ENCODE results near the gene NUB1.

NUB1 gene

GRCh38 chr7:151409667-151410404 lies 68.2 kb downstream of the NUB1 start, which contains the start of gene WDR86:
TSS of gene WDR86 (minus strand) at chr7:151410038. CDS start at chr7:151409589, 449 bp downstream.
- Mint-ChIP-seq H3K36me3 (ENCODE audit: low read depth) (peaks cover 28% of the 10 kb centered on the region), H3K4me1 (peaks cover 55% of the 10 kb centered on the region), H3K4me3 (peak within 1 kb of the TSS; percentile 94), H3K9me3 (peaks cover 6% of the 10 kb centered on the region), H3K27ac (peak within 1 kb of the TSS; percentile 78), H3K27me3 (ENCODE audit: low read depth, poor library complexity) (peaks cover 36% of the 10 kb centered on the region)
- TF ChIP-seq, protein P1, sequence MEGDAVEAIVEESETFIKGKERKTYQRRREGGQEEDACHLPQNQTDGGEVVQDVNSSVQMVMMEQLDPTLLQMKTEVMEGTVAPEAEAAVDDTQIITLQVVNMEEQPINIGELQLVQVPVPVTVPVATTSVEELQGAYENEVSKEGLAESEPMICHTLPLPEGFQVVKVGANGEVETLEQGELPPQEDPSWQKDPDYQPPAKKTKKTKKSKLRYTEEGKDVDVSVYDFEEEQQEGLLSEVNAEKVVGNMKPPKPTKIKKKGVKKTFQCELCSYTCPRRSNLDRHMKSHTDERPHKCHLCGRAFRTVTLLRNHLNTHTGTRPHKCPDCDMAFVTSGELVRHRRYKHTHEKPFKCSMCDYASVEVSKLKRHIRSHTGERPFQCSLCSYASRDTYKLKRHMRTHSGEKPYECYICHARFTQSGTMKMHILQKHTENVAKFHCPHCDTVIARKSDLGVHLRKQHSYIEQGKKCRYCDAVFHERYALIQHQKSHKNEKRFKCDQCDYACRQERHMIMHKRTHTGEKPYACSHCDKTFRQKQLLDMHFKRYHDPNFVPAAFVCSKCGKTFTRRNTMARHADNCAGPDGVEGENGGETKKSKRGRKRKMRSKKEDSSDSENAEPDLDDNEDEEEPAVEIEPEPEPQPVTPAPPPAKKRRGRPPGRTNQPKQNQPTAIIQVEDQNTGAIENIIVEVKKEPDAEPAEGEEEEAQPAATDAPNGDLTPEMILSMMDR (IDR thresholded peaks at IDR 0.05) = no peak
- DNase-seq = peak; percentile 78

DNA sequence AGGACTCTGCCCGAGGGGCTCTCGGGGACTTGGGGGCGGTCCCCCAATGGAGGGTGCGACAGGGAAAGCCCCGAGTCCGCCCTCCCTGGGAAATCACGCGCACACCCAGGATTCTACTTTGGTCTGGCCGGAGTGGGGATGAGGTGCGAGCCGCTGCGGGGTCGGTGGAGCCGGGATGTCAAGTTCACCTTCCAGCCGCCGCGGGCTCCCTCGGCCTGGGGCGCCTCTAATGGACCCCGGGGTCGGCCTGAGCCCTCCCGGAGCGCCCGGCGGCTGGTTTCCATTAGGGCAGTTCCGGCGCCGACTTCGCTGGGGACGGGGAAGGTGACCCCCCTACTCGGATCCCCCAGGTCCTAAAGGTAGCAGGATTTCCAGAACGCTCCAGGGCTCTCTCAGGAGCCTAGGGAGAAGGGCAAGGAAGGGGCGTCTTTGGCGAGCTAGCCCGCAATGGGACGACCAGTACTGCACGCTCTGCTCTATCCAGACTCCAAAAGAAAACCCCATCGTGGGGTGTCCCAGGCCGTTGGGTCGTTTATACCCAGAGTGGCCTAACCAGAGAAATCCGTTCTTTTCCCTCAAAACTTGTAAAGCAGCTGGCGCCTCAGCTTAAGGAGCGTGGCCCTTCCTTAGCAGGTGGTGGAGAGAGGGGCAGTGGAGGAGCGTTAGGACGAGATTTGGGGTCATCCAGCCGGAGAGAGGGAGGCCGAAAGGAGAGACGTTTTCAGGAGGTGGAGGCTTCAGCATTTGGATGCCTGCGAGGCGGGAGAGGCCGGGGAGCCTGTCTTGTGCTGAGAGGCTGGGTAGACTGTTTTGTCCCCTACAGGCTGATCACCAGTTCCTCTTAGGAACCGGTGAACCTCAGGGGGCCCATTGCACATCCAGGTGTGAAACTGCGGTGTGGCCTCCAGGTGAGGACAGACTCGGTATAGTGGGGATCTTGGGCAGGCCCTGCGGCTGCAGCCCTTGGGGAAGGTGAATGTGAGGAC lies 69.1 kb downstream of the NUB1 start:
- Mint-ChIP-seq H3K27me3 (ENCODE audit: low read depth, poor library complexity) (peaks cover 36% of the 10 kb centered on the region), H3K27ac (no peak overlapping the region), H3K4me1 (peaks cover 46% of the 10 kb centered on the region), H3K36me3 (ENCODE audit: low read depth) (peaks cover 25% of the 10 kb centered on the region), H3K4me3 (peak overlapping the region; percentile 84), H3K9me3 (peaks cover 10% of the 10 kb centered on the region)
- TF ChIP-seq, protein P1 (IDR thresholded peaks at IDR 0.05) = no peak
- peak; percentile 69 for DNase-seq

DNA sequence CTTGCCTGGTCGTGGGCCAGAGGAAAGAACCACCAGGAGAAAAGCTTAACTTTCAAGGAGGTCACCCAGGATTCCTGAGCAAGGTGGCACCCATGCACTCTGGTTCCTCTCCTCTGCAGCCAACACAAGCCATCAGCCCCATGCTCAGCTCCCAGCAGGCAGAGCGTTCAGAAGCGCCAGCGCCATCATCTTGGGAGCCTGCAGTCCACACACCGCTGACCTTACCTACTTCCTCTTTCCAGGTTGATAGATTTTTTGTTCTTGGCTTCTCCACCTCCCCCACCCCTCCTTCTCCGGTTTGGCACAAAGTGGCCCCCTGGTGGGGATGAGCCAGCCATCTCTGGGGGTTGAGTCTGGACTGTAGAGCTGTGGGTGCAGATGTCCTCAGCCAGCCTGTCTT lies 69.9 kb downstream of the NUB1 start:
- H3K9me3 Mint-ChIP-seq = peaks cover 10% of the 10 kb centered on the region
- no peak for DNase-seq
- peak overlapping the region; percentile 84 for H3K4me3 Mint-ChIP-seq
- H3K4me1 Mint-ChIP-seq = peaks cover 43% of the 10 kb centered on the region
- peaks cover 17% of the 10 kb centered on the region for H3K36me3 Mint-ChIP-seq (ENCODE audit: low read depth)
- TF ChIP-seq, protein P1 (IDR thresholded peaks at IDR 0.05) = no peak
- no peak overlapping the region for H3K27ac Mint-ChIP-seq
- H3K27me3 Mint-ChIP-seq (ENCODE audit: low read depth, poor library complexity) = peaks cover 36% of the 10 kb centered on the region

DNA sequence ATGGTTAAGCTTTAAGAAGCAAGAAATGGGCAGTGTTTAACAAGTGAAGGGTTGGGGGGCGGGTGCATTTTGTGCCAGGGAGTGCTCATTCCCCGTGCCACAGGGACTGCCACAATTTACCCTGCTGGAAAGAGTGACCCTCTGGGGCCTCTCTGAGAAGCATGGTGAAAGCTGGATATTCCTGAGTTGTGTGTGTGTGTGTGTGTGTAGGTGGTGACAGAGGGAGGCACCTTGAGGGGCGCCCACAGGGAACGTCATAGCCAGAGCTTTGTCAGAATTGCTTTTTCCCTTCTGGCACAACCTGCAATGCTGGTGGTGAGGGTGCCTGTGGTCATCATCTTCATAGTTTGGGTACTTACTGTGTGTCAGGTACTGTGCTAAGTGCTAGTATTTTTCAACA lies 70.7 kb downstream of the NUB1 start:
- TF ChIP-seq, protein P1 (IDR thresholded peaks at IDR 0.05) = no peak
- DNase-seq = no peak
- Mint-ChIP-seq H3K4me1 (peaks cover 44% of the 10 kb centered on the region), H3K4me3 (no peak overlapping the region), H3K27me3 (ENCODE audit: low read depth, poor library complexity) (peaks cover 40% of the 10 kb centered on the region), H3K27ac (peak overlapping the region; percentile 78), H3K9me3 (peaks cover 17% of the 10 kb centered on the region), H3K36me3 (ENCODE audit: low read depth) (peaks cover 17% of the 10 kb centered on the region)

DNA sequence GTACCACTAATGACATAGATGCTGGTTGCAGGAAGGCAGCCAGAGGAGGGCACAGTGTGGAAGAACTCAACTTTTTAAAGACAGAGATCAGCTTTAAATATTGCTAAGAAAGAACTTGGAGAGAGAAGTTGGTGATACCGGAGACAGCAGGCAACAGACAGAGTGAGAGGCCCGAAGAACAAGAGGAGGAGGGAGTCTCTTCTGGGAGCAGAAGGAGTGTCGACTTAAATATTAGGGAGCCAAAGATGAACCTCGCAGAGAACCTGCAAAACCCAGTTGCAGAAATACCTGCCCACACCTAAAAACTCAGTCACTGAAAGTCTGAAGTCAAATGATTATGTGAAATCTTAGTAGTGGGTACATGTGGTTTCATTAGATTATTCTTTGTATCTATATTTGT lies 71.6 kb downstream of the NUB1 start:
- peaks cover 25% of the 10 kb centered on the region for H3K9me3 Mint-ChIP-seq
- peaks cover 38% of the 10 kb centered on the region for H3K27me3 Mint-ChIP-seq (ENCODE audit: low read depth, poor library complexity)
- no peak overlapping the region for H3K4me3 Mint-ChIP-seq
- H3K36me3 Mint-ChIP-seq (ENCODE audit: low read depth) = peaks cover 24% of the 10 kb centered on the region
- DNase-seq = no peak
- TF ChIP-seq, protein P1 (IDR thresholded peaks at IDR 0.05) = no peak
- no peak overlapping the region for H3K27ac Mint-ChIP-seq
- peaks cover 43% of the 10 kb centered on the region for H3K4me1 Mint-ChIP-seq
